Astrocyte of the cerebellum (primary cell): ENCODE measurements around the gene SCN9A.
"Not testable (repeated sequence)": the region's sequence is repeated elsewhere in the genome, so short reads cannot be mapped to it uniquely, and the experiment has no call there.

Experiments
- DNase-seq: peaks from one replicate; pipeline ENCODE4 v3.0.0-alpha.2; 2011; ENCODE audit warnings: low read depth
- H3K4me3 ChIP-seq: 2 replicates; pipeline ENCODE4 v1.5.1; 2011; ENCODE audit warnings: mild to moderate bottlenecking, low read depth, low read length, moderate library complexity
- in situ Hi-C: cut with HindIII; loops from 2 replicates; pipeline ENCODE4 v1.10.0; 2017; ENCODE audit warnings: low sequenced_read_pairs
- TF ChIP-seq, protein P1 (sequence below): IDR thresholded peaks from 2 replicates; pipeline ENCODE4 v1.5.1; 2012; ENCODE audit warnings: low read length, low read depth, moderate library complexity, mild to moderate bottlenecking; ENCODE audit errors: missing control alignments

SCN9A gene

DNA sequence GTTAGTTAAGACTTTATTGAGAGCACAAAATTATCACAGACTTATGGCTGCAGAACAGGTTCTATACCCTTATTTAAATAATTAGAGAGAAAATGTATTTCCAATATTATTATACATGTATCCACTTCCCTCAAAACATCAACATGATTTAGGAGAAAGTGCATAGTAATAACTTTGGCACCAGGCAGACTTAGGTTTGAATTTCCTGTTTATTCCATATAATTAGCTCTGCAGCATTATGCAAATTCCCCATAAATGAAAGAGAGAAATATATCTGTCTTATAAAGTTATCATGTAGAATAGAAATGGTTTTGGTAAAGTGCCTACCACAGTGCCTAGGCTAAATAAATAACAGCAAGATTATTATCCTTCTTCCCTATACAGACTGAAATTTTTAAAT is 15.3 kb downstream of the SCN9A start:
- in situ Hi-C loops: no loop called here
- TF ChIP-seq, protein P1, sequence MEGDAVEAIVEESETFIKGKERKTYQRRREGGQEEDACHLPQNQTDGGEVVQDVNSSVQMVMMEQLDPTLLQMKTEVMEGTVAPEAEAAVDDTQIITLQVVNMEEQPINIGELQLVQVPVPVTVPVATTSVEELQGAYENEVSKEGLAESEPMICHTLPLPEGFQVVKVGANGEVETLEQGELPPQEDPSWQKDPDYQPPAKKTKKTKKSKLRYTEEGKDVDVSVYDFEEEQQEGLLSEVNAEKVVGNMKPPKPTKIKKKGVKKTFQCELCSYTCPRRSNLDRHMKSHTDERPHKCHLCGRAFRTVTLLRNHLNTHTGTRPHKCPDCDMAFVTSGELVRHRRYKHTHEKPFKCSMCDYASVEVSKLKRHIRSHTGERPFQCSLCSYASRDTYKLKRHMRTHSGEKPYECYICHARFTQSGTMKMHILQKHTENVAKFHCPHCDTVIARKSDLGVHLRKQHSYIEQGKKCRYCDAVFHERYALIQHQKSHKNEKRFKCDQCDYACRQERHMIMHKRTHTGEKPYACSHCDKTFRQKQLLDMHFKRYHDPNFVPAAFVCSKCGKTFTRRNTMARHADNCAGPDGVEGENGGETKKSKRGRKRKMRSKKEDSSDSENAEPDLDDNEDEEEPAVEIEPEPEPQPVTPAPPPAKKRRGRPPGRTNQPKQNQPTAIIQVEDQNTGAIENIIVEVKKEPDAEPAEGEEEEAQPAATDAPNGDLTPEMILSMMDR: no peak
- no peak overlapping the region for H3K4me3 ChIP-seq
- no peak for DNase-seq

DNA sequence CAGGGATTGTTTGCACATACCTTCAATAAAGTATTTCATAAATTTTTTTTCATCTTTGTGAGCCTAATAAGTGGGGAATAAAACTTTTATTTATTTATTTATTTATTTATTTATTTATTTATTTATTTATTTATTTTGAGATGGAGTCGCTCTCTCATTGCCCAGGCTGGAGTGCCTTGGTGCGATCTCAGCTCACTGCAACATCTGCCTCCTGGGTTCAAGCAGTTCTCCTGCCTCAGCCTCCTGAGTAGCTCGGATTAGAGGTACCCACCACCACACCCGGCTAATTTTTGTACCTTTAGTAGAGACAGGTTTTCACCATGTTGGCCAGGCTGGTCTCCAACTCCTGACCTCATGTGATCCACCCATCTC is 17.8 kb downstream of the SCN9A start:
- DNase-seq, H3K4me3 ChIP-seq, in situ Hi-C loops: not testable (repeated sequence)

DNA sequence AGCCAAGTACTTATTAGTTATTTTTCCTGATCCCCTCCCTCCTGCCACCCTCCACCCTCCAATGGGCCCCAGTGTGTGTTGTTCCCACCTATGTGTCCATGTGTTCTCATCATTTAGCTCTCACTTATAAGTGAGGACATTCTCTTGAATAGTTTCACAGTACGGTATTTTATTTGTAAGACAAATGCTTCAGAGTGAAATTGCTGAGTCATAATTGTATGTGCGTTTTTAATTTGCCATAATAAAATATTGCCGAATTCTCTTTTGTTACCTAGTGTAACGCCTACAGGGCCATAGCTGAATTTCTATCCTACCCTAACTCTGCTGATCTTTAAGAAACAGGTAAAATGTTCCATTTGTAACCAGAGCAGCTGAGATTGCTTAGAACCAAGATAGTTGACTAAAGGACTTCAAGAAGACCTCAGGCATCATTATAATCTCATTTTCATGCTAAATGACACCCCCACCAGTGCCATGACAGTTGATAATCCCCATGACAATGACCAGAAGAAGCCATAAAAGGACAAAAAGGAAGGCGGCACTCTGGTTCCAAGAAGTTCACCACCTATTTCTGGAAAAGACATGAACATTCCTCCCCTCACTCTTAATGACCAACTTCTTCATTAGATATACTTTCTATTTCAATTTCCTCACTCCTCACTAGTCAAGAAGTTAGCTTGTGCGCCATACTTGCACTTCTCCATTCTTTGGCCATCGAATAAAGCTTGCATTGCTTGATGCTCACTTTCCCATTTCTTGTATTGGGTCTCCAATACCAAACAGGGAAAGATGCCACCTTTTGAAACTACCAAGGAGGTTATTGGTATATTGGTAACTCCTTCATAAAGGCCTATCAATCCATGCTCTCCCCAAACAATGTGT is 18.4 kb downstream of the SCN9A start:
- TF ChIP-seq, protein P1: no peak
- DNase-seq: no peak
- in situ Hi-C loops: no loop called here
- H3K4me3 ChIP-seq: no peak overlapping the region

DNA sequence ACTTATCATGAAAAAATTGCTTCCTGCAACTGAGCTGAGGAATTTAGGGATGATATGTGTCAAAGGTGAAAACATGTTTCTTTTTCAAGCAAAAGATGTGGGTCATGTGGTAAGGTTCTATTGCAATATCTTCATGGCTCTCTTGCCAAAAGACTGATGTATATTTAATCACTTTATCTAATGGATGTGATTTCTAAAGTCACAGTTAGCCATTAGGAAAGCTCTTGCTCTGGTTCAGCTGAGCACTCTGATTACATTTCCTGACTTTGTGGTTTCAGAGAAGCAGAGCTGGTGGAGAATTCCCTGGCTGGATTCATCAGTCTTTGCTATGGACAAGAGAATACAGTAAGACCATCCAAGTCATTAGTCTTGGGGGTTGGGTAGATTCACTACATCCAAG is 24.4 kb downstream of the SCN9A start:
- peak; percentile 64 for DNase-seq
- in situ Hi-C loops: no loop called here
- TF ChIP-seq, protein P1: no peak
- no peak overlapping the region for H3K4me3 ChIP-seq

DNA sequence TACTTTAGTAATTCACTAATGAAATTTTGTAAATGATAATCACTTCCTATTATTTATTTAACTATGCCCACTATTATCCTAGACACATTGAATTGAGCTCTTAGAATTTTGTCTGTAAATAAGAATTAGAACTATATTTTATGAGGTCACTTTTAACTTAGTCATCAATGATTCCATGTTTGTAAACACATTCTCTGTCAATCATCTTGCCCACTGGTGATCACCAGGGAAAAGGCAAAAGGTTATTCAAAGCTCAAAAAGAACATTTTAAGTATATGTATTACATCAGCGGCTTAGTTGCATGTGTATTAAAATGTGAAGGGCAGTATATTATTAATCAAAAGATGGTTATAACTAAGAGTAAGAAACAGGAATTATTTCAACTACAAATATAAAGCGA is 25.2 kb downstream of the SCN9A start:
- in situ Hi-C loops: no loop called here
- DNase-seq: no peak
- H3K4me3 ChIP-seq: no peak overlapping the region
- TF ChIP-seq, protein P1: no peak

DNA sequence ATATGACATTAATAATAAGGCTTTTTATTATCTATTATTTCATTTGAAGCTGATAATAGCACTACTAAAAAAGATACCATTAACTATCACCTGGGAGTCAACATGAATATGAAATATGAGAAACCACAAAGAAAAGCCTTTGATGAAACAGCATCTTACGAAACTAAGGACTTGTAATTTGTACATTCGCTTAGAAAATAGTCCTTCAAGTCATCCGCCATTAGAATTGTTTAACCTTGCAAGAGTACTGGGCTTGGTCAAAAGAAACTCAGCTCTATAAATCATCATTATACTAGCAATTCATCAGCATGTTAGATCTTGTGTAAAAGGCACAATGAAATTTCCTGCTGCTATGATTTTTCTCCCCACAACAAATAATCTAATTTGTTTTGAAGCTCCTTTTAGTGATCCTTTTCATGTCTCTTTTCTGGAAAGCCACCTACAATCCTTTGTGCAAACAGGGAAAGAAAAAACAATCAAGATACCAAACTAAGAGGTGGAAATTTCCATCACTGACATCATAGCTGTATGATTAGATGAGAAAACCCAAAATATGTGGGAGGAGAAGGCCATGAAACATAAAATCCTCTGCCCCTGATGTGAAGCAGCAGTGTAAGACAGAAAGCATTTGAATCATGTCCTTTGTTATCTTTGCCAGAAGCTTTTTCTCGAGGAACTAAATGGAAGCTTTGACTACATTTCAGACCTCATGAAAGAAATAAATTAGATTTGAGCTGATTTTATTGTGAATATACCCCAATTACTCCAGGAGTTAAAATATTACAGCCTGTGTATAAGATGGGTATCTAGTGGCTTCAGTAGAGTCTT is 31.2 kb downstream of the SCN9A start:
- H3K4me3 ChIP-seq: no peak overlapping the region
- in situ Hi-C loops: no loop called here
- TF ChIP-seq, protein P1: no peak
- peak; percentile 23 for DNase-seq

DNA sequence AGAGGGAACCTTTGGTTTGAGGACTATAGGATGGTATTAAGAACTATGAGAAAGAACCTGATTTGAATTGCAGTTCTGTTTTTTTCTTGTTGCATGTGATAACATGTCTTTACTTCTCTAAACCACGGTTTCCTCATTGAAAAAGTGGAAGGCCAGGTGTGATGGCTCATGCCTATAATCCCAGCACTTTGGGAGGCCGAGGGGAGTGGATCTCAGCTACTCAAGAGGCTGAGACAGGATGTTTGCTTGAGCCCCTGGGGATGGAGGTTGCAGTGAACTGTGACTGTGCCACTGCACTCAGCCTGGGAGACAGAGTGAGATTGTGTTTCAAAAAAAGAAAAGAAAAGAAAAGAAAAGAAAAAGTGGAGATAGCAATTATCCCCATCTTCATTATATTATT is 32.3 kb downstream of the SCN9A start:
- in situ Hi-C loops: no loop called here
- no peak for DNase-seq

More for the DNA sequence above, 32.3 kb downstream of the SCN9A start:
- no peak overlapping the region for H3K4me3 ChIP-seq
- TF ChIP-seq, protein P1: no peak
